ENCODE results near the gene TPCN2.

DNA sequence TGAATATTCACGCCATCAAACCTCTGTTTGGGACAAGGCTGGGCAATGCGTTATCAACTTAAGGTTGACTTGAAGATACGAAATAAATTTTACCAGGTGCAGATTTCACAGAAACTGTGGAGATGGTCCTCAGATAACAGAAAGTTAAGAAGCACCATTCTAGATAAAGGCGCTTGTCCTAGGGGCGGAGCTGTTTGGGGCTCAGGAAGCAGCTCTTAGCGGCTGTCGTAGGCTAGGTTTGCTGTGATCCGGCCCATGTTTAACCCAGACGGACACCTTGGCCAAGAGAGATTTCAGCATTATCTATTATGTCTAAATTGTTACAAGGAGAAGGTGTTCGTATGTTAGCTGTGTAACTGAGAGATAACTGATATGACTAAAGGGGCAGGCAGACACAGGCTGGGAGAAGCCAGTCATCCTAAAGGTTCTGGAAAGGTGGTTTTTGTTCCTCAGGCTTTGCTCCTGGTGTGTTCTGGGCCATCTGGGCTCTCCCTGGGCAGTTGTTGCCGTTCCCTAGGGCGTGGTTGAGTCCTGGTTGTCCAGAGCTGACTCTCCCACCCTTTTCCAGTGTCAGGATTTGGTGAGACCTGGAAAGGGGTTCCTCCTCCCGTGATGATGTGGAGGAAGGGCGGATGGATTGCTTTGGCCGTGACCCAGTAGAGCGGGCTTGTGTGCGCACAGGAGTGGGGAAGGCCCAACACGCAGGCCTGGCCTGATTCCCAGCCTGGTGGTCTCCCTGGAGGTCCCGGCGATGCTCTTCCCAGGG lies 25.8 kb downstream of the TPCN2 start:
- TF ChIP-seq, protein P1, sequence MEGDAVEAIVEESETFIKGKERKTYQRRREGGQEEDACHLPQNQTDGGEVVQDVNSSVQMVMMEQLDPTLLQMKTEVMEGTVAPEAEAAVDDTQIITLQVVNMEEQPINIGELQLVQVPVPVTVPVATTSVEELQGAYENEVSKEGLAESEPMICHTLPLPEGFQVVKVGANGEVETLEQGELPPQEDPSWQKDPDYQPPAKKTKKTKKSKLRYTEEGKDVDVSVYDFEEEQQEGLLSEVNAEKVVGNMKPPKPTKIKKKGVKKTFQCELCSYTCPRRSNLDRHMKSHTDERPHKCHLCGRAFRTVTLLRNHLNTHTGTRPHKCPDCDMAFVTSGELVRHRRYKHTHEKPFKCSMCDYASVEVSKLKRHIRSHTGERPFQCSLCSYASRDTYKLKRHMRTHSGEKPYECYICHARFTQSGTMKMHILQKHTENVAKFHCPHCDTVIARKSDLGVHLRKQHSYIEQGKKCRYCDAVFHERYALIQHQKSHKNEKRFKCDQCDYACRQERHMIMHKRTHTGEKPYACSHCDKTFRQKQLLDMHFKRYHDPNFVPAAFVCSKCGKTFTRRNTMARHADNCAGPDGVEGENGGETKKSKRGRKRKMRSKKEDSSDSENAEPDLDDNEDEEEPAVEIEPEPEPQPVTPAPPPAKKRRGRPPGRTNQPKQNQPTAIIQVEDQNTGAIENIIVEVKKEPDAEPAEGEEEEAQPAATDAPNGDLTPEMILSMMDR (IDR thresholded peaks at IDR 0.05): no peak
- TF ChIP-seq POLR2A (IDR thresholded peaks at IDR 0.05; ENCODE audit: low read depth) (no peak), POLR2AphosphoS5 (IDR thresholded peaks at IDR 0.05) (no peak)

All from esophagus muscularis mucosa (tissue), 3 donors.